HG03521 (cell line): ENCODE results near the gene IFT20.
"Not testable (repeated sequence)": the region's sequence is repeated elsewhere in the genome, so short reads cannot be mapped to it uniquely, and the experiment has no call there.

ENCODE experiments used
- ATAC-seq: cut with Tn5 transposase; IDR thresholded peaks from one replicate; pipeline ENCODE4 v1.9.1; 2021; ENCODE audit warnings: mild to moderate bottlenecking, moderate library complexity; ENCODE audit not compliant: unreplicated experiment

Gene IFT20

DNA sequence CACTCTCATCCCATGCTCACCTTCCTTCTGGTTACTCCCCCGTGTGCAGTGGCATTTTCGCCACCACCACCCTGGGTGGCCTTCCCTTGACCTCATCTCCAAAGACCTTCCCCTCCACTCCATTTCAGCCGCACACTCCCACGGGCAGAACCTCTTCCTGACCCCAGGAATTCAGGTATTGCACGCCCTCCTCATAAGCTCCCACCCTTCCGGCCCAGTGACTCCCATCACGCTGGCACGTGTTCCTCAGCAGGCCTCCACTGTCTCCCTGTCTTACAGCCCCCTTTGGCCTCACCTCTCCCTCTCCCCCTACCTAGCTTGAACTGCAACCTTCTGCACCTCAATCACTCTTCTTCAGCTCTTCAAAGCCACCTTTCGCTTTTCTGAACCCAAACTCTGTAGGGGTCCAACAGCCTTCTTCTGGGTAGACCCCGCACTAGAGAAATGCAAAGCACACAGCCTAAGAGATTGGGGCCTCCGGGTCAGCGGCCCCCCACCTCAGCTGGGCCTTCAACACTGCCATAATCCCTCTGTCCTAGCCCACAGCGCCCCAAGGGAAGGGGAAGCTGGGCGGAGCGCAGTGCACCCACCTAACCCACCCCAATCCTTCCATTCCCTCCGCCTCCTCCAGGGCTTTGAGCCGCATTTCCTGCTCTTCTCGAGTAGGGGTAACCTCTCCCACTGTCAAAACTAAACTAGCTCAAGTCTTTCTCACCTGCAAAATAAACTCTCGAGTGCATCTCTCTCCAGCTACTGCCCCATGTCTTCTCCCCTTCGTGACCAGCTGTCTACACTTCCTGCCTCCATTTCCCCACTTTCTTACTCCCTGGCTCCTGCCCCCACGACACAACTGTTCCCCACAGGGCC, 17.9 kb downstream of the IFT20 start:
- no peak for ATAC-seq

DNA sequence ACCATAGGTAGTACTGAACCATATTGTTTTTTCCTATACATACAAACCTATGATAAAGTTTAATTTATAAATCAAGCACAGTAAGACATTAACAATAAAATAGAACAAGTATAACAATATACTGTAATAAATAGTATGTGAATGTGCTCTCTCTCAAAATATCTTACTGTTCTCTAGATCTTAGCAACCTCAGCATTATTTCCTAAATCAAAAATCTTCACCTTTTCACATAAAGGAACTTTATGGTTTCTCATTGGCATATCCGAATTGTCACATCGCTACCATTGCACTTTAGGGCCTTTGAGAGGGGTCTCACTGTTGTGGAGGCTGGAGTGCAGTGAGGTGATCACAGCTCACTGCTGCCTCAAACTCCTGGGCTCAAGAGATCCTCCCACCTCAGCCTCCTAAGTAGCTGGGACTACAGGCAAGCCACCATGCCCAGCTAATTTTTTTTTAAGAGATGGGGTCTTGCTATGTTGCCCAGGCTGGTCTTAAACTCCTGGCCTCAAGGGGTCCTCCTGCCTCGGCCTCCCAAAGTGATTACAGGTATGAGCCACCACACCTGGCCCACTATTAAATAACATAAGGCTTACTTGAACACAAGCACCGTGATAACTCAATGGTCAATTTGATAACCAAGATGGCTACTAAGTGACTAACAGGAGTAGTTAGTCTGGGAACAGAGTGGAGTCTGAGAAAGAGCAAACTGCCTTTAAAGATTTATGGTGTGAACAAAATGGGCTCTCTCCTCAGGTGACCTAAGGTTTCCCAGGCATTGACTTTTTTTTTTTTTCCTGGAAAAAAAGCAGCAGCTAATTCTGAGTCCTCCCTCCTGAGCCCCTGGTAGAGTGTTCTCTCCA, 19.2 kb downstream of the IFT20 start:
- no peak for ATAC-seq

DNA sequence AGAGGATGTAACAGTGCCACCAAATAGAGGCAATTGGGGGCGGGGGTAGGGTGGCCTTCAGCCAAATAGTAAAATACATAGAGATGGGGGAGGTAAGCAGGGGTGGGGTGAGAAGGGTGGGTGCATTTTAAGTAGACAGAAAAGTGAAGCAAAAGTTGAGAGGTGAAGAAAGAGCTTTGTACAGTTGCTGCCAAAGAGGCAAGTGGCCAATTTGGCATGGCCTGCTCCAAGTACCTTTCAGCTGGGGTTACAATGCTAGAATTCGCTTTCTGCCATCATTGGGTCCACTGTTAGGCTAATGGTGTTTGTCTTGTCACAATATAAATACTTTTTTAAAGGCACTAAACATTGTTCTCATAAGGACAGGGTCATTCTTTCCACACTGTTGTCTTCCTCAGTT, 21.4 kb downstream of the IFT20 start:
- no peak for ATAC-seq

DNA sequence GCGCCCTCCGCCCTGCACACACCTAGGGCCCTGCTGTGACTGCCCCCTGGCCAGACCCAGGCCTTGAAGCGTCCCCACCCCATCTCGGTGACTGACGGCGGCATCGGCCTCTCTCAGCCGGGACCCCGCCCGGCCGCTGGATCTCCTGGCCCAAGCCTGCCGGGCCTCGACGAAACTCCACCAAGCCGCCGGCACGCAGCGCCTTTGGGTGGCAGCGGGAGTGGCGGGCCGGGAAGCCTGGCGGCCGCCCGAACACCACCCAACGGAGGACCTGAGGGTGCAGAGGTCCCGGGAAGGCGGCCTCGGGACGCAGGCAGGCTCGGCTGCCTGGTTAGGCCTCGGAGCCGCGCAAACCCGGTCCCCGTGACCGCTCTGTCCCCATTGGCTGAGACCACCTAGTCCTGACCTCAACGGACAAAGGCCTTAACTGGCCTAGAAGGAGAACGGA, 28.3 kb downstream of the IFT20 start:
- no peak for ATAC-seq

DNA sequence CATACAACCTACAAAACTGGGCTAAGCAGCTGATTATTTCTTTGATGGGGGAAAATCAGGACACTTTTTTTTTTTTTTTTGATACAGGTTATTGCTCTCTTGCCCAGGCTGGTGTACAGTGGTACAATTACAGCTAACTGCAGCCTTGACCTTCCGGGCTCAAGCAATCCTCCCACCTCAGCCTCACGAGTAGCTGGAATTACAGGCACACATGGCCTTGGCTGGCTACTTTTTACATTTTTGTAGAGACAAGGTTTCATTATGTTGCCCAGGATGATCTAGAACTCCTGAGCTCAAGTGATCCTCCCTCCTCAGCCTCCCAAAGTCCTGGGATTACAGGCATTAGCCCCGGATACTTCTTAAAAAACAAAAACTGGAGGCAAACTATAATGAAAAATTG, 36.8 kb downstream of the IFT20 start:
- no peak for ATAC-seq

DNA sequence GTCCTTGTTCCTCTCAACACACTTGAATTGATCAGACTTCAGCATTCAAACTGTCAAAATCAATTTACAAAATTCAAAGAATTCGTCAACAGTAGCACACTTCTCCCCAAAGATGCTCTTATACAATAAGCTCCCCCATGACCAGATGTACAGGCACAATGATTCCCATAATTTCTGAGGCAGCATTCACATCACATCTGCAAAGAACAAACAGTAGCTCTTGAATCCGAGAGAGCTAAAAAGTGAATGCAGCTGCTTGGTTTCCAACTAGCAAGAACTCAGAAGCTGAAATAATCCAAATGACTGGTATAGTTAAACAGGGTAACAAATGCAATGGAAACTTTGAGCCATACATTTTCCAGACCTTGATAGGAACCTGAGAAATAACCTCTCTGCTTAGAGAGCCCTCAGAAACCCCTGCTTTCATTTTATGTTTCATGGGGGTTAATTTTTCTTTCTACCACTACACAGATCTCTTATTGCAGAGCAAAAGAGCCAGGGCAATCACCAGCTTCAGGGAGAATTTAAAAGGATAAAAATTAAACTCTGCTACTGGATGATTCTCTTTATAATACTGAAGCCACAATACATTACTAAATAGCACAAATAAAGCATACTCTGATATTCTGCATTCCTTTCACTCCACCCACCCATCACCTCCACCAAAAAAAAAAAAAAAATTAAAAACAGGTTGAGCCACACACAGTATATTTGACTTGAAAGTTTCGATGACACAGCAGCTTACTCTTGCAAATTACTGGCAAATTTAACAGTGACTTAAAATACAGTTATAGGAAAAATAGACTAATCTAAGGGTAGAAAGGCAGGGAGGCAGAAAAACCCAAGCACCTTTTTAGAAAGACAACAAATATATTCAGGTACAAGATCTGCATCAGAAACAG, 39.3 kb downstream of the IFT20 start:
- ATAC-seq, result no peak

DNA sequence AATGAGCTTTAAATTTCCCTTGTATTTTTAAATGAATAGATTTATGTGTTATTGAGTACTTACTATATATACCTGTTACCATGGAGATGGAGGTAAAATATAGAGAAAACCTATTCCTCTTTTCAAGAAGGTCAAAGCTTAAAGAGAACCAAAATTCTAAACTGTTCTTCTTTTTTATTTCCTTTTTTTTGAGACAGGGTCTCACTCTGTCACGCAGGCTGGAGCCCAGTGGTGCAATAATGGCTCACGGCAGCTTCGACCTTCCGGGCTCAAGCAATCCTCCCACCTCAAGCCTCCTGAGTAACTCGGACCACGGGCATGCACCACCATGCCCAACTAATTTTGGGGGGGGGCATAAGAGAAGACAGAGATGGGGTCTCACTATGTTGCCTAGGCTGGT, 41.3 kb downstream of the IFT20 start:
- no peak for ATAC-seq

DNA sequence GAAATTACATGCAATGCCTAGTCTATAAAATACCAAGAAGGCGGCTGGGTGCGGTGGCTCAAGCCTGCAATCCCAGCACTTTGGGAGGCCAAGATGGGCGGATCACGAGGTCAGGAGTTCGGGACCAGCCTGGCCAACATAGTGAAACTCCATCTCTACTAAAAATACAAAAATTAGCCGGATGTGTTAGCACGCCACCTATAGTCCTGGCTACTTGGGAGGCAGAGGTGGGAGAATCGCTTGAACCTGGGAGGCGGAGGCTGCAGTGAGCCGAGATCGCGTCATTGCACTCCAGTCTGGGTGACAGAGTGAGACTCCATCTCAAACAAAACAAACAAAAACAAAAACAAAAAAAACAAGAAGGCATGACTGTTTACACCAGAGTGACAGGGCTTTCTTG, 42.4 kb downstream of the IFT20 start:
- ATAC-seq, result not testable (repeated sequence)

DNA sequence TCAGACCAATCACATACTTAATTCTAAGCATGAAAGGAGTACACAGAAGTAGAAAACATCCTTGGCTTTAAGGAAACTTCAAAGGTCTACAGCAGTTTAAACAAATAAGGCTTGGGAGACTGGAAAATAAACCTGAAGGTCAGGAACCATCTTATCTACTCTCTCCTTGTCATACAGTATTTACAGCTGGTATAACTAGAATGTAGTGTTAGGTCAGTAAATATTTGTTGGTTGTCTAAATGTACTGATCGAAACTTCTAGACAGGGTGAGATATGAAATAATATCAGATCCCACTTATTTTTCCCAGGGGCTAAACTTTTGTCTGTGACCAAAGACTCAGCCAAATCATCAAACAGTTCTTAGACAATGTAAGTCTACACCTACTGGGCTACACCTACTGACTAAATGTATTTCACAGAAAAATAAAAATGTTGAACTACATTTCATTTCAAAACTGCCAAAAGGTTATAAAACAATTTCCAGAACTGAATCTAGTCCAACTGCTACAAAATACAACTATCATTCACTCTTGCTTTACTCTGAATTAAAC, 43.4 kb downstream of the IFT20 start:
- no peak for ATAC-seq

DNA sequence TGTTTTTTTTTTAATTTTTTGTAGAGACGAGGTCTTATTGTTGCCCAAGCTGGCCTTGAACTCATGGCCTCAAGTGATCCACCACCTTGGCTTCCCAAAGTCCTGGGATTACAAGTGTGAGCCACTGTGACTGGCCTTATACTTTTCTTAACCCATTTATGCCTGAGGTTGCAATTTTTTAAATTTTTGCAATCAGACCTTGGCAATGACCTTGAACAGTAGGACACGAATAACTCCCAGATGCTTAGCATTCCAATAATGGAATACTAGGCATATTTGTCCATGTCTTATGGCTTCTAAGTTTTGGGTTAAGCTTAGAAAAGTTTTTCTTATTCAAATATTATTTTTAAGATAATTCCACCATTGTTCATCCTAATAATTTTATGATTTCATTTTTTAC, 44.6 kb downstream of the IFT20 start:
- ATAC-seq, result no peak

DNA sequence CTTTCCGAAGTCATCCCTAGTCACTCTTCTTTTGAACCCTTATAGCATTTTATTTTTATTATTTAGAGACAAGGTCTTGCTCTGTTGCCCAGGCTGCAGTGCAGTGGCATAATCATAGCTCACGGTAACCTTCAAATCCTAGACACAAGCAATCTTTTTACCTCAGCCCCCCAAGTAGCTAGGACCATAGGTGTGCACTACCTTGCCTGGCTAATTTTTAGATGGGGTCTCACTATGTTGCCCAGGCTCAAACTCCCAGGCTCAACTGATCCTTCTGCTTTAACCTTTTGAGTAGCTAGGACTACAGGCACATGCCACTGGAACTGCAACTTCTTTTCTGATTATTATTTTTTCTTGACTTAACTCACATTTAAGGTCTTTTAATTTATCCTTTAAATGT, 49.3 kb downstream of the IFT20 start:
- no peak for ATAC-seq

DNA sequence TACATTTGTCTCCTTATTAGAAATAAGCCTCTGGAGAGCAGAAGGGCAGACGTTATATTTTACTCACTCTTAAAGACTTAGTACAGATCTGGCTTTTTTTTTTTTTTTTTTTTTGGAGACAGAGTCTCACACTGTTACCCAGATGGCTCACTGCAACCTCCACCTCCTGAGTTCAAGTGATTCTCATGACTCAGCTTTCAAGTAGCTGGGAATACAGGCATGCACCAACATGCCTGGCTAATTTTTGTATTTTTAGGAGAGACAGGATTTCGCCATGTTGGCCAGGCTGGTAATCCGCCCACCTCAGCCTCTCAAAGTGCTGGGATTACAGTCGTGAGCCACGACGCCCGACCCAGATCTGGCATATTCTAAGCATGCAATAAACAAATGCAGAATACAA, 52.7 kb downstream of the IFT20 start:
- ATAC-seq, result no peak

DNA sequence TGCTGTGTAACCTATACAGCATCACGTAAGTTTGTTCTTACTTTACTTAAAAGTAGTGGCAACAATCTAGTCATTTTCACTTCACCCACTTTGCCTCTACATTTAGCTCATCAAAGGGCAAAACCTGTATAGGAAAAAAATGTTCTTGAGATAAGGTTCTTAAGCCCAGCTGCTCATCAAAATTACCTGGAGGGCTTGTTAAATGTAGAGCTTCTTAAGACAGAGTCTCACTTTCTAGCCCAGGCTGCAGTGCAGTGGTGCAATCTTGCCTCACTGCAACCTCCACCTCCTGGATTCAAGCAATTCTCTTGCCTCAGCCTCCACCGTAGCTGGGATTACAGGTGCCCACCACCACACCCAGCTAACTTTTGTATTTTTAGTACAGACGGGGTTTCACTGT, 54.4 kb downstream of the IFT20 start:
- no peak for ATAC-seq

DNA sequence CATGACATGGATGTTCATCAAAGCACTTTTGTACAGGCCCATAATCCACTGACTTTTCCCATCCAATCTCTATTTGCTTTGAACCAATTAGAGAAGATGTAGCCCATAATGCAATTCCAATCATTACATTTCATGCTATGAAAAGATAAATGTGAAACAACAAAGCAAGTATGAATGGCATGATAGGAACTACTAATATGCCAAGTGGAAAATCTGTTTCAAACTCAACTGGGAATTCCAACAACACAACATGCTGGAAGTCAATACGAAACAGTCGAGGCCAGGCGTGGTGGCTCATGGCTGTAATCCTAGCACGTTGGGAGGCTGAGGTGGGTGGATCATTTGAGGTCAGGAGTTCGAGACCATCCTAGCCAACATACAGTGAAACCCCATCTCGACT, 55.9 kb downstream of the IFT20 start:
- ATAC-seq, result no peak
